NCI-H524 (cell line): ENCODE results near the gene ANXA2R.
A peak's percentile ranks its signal among the peaks of the same experiment; 100 is the strongest.
"Not testable (repeated sequence)": the region's sequence is repeated elsewhere in the genome, so short reads cannot be mapped to it uniquely, and the experiment has no call there.

ENCODE experiments used
- DNase-seq, 2 experiments: peaks; one replicate each; lab custom pipeline; 2025; lab: John Stamatoyannopoulos, UW

ANXA2R gene

DNA sequence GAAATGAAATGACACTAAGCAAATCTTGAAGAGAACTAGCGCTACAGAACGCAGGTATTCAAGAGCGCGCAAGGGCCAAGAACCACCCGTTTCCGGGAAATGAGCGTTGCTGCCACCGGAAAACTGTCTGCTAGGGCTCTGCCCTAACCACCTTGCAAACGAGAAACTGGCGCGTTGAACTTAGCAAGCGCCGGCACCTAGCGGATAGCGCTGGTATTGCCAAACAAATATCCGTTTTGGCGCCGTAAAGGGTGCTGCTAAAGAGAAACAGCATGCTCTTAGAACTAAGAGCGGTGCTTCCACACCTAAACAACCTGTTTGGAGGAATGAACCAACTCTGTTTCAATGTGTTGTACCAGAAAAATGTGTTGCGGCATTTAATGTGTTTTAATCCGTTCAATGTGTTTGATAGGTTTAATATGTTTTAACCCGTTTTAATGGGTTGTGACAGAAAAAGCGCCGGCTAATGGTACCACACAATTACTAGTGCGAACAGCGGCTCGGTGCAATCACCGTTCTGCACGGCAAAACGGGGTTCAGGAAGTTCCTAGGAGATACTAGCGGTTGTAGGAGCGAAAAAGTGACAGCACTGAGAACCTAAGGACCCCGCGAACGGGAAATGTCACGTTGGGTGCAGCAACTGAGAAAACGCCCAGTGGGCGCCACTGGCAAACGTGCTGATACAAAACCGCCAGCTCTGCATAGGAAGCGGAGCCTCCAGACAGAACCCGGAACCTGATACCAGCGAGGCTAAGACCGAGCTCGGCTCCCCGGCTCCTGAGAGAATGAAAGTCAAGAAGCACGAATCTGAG lies at the start of gene ANXA2R:
TSS of gene ANXA2R (minus strand) at position 33 of the 812 bp plus-strand sequence. CDS start 273 bp downstream, outside the sequence.
- DNase-seq: peak; percentile 91 to 98

DNA sequence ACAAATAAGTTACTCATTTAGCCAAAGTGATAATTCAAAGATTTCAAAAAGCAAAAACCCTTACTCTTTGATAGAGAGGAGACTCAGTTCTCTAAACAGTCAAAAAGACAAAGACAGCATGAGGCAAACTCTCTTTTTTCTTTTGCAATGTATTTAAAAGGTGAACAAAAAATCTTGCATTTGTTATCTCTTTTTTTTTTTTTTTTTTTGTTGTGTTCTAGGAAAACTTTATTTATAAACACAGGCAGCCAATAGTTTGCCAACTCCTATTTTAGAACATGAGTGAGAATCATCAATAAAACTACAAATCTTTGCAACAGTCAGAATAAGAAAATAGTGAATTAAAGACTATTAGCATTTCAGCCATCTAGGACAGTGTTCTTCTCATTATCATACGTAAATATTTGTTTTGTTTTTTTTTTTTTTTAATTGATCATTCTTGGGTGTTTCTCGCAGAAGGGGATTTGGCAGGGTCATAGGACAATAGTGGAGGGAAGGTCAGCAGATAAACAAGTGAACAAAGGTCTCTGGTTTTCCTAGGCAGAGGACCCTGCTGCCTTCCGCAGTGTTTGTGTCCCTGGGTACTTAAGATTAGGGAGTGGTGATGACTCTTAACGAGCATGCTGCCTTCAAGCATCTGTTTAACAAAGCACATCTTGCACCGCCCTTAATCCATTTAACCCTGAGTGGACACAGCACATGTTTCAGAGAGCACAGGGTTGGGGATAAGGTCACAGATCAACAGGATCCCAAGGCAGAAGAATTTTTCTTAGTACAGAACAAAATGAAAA lies 46.2 kb upstream of the ANXA2R start:
- not testable (repeated sequence) for DNase-seq

GRCh38 chr5:43085453-43085852 lies 45.3 kb upstream of the ANXA2R start:
- no peak for DNase-seq

- not testable (repeated sequence) for DNase-seq
These were observed 44.3 kb upstream of the ANXA2R start for GRCh38 chr5:43084468-43084867.

DNA sequence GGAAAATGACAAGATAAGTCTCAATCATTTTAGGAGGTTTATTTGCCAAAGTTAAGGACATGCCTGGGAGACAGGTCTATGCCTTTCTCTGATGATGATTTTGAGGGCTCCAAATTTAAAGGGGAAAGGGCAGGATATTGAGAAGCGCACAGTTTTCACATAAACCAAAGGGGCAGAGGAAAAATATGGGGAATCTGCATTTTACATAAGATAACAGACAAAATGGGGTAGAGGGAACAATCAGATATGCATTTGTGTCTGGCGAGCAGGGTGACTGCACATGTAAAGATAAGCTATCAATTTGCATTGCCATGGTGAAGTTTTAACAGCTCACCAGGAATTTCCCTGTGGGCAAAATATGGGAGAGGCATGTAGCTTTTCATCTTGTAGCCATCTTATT lies 41.2 kb upstream of the ANXA2R start:
- DNase-seq: not testable (repeated sequence)

DNA sequence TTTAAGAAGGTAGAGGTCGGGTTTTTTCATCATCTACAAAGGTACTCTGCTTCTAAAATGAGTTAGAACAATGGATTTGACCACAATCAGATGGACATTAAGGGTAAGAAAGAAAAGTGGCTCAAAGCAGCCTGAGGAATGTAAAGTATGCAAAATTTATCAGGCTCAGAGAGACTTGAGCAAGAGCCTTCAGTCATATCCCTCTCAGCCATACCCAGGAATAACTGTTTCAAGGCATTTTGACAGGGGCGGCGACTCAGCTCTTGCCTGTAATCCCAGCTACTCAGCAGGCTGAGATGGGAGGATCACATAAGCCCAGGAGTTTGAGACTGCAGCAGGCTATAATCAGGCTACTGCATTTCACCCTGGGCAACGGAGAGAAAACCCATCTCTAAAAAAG lies 38.8 kb upstream of the ANXA2R start:
- no peak for DNase-seq

DNA sequence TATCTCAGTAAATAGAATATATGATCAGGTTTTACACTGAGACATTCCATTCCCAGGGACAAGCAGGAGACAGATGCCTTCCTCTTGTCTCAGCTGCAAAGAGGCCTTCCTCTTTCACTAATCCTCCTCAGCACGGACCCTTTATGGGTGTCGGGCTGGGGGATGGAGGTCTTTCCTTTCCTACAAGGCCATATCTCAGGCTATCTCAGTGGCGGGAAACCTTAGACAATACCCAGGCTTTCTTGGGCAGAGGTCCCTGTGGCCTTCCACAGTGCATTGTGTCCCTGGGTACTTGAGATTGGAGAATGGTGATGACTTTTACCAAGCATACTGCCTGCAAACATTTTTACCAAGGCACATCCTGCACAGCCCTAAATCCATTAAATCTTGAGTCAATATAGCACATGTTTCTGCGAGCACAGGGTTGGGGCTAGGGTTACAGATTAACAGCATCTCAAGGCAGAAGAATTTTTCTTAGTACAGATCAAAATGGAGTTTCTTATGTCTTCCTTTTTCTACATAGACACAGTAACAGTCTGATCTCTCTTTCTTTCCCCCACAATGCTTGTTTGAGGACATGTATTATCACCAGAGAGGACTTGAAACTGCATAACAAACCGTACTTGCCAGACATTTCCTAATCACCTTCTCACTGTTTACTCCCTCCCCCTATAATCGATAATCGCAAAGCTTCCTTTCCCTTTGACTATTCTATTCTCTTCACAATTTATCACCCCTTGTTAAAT lies 37.5 kb upstream of the ANXA2R start:
- peak in 1 of 2 experiments; percentile 56 for DNase-seq

- DNase-seq: no peak
These were observed 35.5 kb upstream of the ANXA2R start for GRCh38 chr5:43075319-43076293.

DNA sequence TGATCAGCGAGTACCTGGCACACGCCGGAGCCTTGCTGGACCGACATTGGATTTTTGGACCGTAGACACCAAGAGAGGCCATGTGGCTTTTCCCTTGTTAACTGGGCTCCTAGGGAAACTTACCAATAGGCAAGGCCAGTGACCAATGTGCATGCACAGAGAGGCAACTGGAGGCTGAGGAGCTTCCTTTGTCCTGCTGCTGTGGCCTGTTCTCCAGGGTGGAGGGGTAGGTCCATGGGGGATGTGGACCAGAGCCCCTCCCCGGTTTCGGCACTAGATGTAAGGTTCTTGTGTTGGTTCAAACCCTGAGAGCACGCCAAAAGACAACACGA lies 34.8 kb upstream of the ANXA2R start:
- no peak for DNase-seq

GRCh38 chr5:43073597-43074546 lies 33.8 kb upstream of the ANXA2R start:
- DNase-seq: peak; percentile 45 to 65

DNA sequence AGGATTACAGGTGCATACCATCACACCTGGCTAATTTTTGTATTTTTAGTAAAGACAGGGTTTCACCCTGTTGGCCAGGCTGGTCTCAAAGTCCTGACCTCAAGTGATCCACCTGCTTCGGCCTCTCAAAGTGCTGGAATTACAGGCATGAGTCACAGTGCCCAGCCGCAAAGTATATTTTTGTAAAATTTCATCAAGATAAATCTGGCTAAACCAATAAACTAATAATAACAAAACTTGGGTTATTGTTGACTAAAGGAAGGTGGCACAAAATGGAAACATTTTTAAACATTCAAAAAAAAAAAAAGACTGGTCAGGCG lies 29.2 kb upstream of the ANXA2R start:
- DNase-seq: not testable (repeated sequence)

GRCh38 chr5:43068037-43068436 lies 27.9 kb upstream of the ANXA2R start:
- DNase-seq: no peak

DNA sequence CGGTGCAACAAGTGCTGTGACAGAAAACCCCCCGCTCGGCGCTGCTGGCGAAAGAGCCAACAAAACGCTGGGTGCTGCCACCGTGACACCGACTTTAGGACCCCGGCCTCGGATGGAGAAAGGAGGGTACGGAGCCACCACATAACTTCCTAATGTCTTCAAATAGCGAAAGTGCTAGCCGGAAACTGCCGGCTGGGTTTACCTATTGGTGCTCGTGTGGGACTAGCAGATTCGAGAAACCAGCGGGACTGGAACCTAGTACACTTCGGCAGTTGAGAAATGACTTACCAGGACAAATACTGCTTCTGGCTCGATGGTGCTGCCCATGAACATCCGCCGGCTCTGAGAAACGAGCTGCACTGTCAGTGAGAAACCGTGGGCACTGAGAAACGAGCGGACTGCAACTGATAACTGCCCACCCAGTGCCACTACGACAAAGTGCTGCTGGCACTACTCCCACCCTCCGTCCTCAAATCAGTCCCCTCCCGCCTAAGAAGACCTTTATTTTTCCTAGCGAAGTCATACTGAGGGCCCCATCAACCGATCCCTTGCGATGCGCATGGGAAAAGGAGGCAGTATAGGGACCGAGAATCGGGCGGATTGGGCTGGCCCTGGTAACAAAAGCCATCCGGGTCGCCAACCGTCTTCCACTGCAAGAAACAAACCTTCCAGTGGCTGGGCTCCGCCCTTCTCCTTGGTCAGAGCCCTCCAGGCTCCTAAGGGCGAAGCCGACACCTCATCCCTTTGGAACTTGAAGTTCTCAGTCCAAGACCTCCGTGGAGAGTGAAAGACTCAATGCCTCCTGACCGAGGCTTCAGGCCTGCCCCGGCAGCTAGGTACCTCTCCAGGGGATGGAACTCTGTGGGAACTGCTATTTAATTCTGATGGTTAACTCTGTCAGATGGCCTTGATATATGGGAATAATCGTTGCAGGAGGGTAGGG lies 27.0 kb upstream of the ANXA2R start:
- DNase-seq: peak; percentile 90 to 95

GRCh38 chr5:43065948-43066798 lies 26.1 kb upstream of the ANXA2R start:
- peak; percentile 66 to 90 for DNase-seq

GRCh38 chr5:43065387-43065947 lies 25.3 kb upstream of the ANXA2R start:
- peak in 1 of 2 experiments; percentile 45 for DNase-seq

GRCh38 chr5:43063721-43064171 lies 23.6 kb upstream of the ANXA2R start:
- no peak for DNase-seq

GRCh38 chr5:43061352-43062075 lies 21.4 kb upstream of the ANXA2R start:
- DNase-seq: no peak
